H9 (cell line): ENCODE results near the gene ZNF423. TPM values are rescaled to one million over a fixed set of nuclear protein-coding genes. Genes with fewer than 3 reads are reported as not detected.

Source experiments
- DNase-seq: peaks from one replicate; pipeline ENCODE4 v3.0.0-alpha.2; 2017
- H2AFZ ChIP-seq: one replicate; pipeline ENCODE4 v1.6.1; 2013; ENCODE audit warnings: mild to moderate bottlenecking, low read length, control low read depth, moderate library complexity
- H2AK5ac ChIP-seq: 2 replicates; pipeline ENCODE4 v1.6.1; 2013; ENCODE audit warnings: low read length, control low read depth, mixed read lengths; ENCODE audit not compliant: insufficient read length
- H2BK120ac ChIP-seq: one replicate; pipeline ENCODE4 v1.6.1; 2013; ENCODE audit warnings: low read depth, mild to moderate bottlenecking, low read length, control low read depth, inconsistent platforms; ENCODE audit not compliant: poor library complexity, severe bottlenecking
- H2BK12ac ChIP-seq: 2 replicates; pipeline ENCODE4 v1.6.1; 2013; ENCODE audit warnings: low read length, control low read depth, mixed read lengths, low read depth; ENCODE audit not compliant: insufficient read length
- H2BK15ac ChIP-seq: 2 replicates; pipeline ENCODE4 v1.6.1; 2013; ENCODE audit warnings: low read depth, low read length, control low read depth
- H2BK20ac ChIP-seq: one replicate; pipeline ENCODE4 v1.6.1; 2013; ENCODE audit warnings: low read depth, mild to moderate bottlenecking, low read length, control low read depth, inconsistent platforms; ENCODE audit not compliant: poor library complexity, severe bottlenecking
- H2BK5ac ChIP-seq: 2 replicates; pipeline ENCODE4 v1.6.1; 2013; ENCODE audit warnings: low read length, control low read depth, mixed read lengths; ENCODE audit not compliant: insufficient read length
- H3K14ac ChIP-seq: 2 replicates; pipeline ENCODE4 v1.6.1; 2013; ENCODE audit warnings: low read length, control low read depth; ENCODE audit not compliant: insufficient read depth
- H3K18ac ChIP-seq: 2 replicates; pipeline ENCODE4 v1.6.1; 2013; ENCODE audit warnings: low read depth, mild to moderate bottlenecking, mixed read lengths, low read length, control low read depth; ENCODE audit not compliant: insufficient read length
- H3K23ac ChIP-seq: 2 replicates; pipeline ENCODE4 v1.6.1; 2013; ENCODE audit warnings: low read length, control low read depth, mixed read lengths, low read depth; ENCODE audit not compliant: insufficient read length
- H3K23me2 ChIP-seq: 2 replicates; pipeline ENCODE4 v1.6.1; 2013; ENCODE audit warnings: low read depth, mild to moderate bottlenecking, mixed read lengths, low read length, control low read depth; ENCODE audit not compliant: insufficient read length, poor library complexity, severe bottlenecking
- H3K27ac ChIP-seq: 2 replicates; pipeline ENCODE4 v1.5.1; 2013; ENCODE audit warnings: low read length, control low read depth, mixed read lengths, low read depth; ENCODE audit not compliant: insufficient read length
- H3K27me3 ChIP-seq: 2 replicates; pipeline ENCODE4 v1.6.1; 2013; ENCODE audit warnings: low read length, control low read depth, inconsistent platforms; ENCODE audit not compliant: insufficient read depth
- H3K4ac ChIP-seq: 2 replicates; pipeline ENCODE4 v1.6.1; 2013; ENCODE audit warnings: low read depth, mild to moderate bottlenecking, control low read depth, inconsistent platforms, low read length, moderate library complexity
- H3K4me1 ChIP-seq: 2 replicates; pipeline ENCODE4 v1.6.1; 2013; ENCODE audit warnings: low read length, control low read depth, inconsistent platforms; ENCODE audit not compliant: insufficient read depth
- H3K4me2 ChIP-seq: 2 replicates; pipeline ENCODE4 v1.6.1; 2013; ENCODE audit warnings: low read length, control low read depth, mixed read lengths; ENCODE audit not compliant: insufficient read length, insufficient read depth
- H3K56ac ChIP-seq: 2 replicates; pipeline ENCODE4 v1.6.1; 2013; ENCODE audit warnings: low read depth, mild to moderate bottlenecking, mixed read lengths, low read length, control low read depth; ENCODE audit not compliant: insufficient read length
- H3K79me1 ChIP-seq: 2 replicates; pipeline ENCODE4 v1.6.1; 2013; ENCODE audit warnings: low read depth, mild to moderate bottlenecking, moderate library complexity, low read length, control low read depth, inconsistent platforms; ENCODE audit not compliant: insufficient read depth, poor library complexity, severe bottlenecking
- H3K79me2 ChIP-seq: 2 replicates; pipeline ENCODE4 v1.6.1; 2013; ENCODE audit warnings: low read length, control low read depth, inconsistent platforms; ENCODE audit not compliant: insufficient read depth
- H3K9ac ChIP-seq: 2 replicates; pipeline ENCODE4 v1.6.1; 2013; ENCODE audit warnings: low read length, control low read depth, mixed read lengths; ENCODE audit not compliant: insufficient read length; ENCODE audit errors: extremely low read depth
- H3K9me3 ChIP-seq: one replicate; pipeline ENCODE4 v1.6.1; 2013; ENCODE audit warnings: low read depth, low read length, inconsistent platforms; ENCODE audit not compliant: control insufficient read depth
- H3T11ph ChIP-seq: one replicate; pipeline ENCODE4 v1.6.1; 2013; ENCODE audit warnings: mild to moderate bottlenecking, low read length, control low read depth, inconsistent platforms
- H4K20me1 ChIP-seq: one replicate; pipeline ENCODE4 v1.6.1; 2013; ENCODE audit not compliant: control insufficient read depth, insufficient read length, insufficient read depth
- H4K5ac ChIP-seq: 2 replicates; pipeline ENCODE4 v1.6.1; 2013; ENCODE audit warnings: low read depth, mild to moderate bottlenecking, mixed read lengths, low read length, control low read depth; ENCODE audit not compliant: insufficient read length
- H4K8ac ChIP-seq: replicated peaks from 2 replicates; pipeline ENCODE4 v1.6.1; 2013; ENCODE audit warnings: low read length, control low read depth, mixed read lengths, low read depth; ENCODE audit not compliant: insufficient read length
- H4K91ac ChIP-seq: 2 replicates; pipeline ENCODE4 v1.6.1; 2013; ENCODE audit warnings: low read depth, mild to moderate bottlenecking, moderate library complexity, mixed read lengths, low read length, control low read depth; ENCODE audit not compliant: insufficient read length
- H3K27ac Mint-ChIP-seq, 3 experiments: 2 replicates in 2 of 3; 3 replicates in 1 of 3; pipeline ENCODE4 v1.8.0; 2020 to 2021; ENCODE audit warnings: mixed read lengths in 3 of 3, mild to moderate bottlenecking in 1 of 3, moderate library complexity in 1 of 3
- H3K27me3 Mint-ChIP-seq: 2 replicates; pipeline ENCODE4 v1.8.0; 2021; ENCODE audit warnings: low read depth, mild to moderate bottlenecking, moderate library complexity, mixed read lengths
- H3K36me3 Mint-ChIP-seq, 3 experiments: 2 replicates in 2 of 3; 3 replicates in 1 of 3; pipeline ENCODE4 v1.8.0; 2020 to 2021; ENCODE audit warnings: low read depth in 3 of 3, mixed read lengths in 3 of 3; ENCODE audit not compliant: insufficient read depth in 1 of 3
- H3K4me1 Mint-ChIP-seq, 2 experiments: 2 replicates each; pipeline ENCODE4 v1.8.0; 2020; ENCODE audit warnings: mixed read lengths in 2 of 2
- H3K4me3 Mint-ChIP-seq, 2 experiments: 2 replicates in 1 of 2; 3 replicates in 1 of 2; pipeline ENCODE4 v1.8.0; 2020 to 2021; ENCODE audit warnings: mild to moderate bottlenecking in 2 of 2, mixed read lengths in 2 of 2, moderate library complexity in 1 of 2
- H3K9me3 Mint-ChIP-seq, 2 experiments: 2 replicates in 1 of 2; 3 replicates in 1 of 2; pipeline ENCODE4 v1.8.0; 2020; ENCODE audit warnings: mild to moderate bottlenecking in 2 of 2, mixed read lengths in 2 of 2, moderate library complexity in 1 of 2
- WGBS: extraction: QIAGEN DNeasy Blood & Tissue Kit; methylation state at CpG from one replicate; pipeline ENCODE4 v1.1.7; 2013; ENCODE audit warnings: missing lambda C conversion rate, low lambda C conversion rate, mixed read lengths; ENCODE audit not compliant: insufficient read length; ENCODE audit errors: extremely low coverage; 5-methylcytosine and 5-hydroxymethylcytosine counted together
- total RNA-seq: library from RNA; stranded (reverse); gene quantifications from 2 replicates; pipeline ENCODE4 v1.2.1, GENCODE V29; 2021
- TF ChIP-seq, protein P1 (sequence below): fragments of 200-600 bp; sonication (generic); conservative IDR thresholded peaks from 3 replicates; pipeline ENCODE4 v1.8.0; 2021; ENCODE audit warnings: antibody characterized with exemption, mild to moderate bottlenecking

The ZNF423 gene
- total RNA-seq, 1 experiment from 2014 or later = 51.5 TPM

DNA sequence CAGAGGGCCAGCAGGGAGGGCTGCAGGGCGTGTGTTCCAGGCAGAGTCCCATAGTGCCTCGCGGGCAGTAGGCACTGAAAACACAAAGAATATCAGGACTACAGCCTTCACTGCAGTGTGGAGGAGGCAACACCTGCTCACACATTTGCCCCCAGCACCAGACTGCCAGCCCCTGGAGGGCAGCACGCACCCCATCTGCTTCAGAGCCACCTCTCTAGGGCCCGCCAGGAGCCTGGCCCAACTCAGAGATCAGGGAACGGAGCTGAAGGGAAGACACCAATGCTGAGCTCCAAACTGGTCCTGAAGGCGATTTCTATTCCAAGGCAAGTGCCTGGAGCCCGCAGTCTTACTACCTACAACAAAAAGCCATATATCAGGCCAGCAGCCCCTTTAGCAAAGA is 130.3 kb downstream of the ZNF423 start:
- no peak overlapping the region for H3T11ph ChIP-seq
- no peak overlapping the region for H2BK12ac ChIP-seq
- no peak overlapping the region for H3K27ac ChIP-seq
- H3K4ac ChIP-seq = no peak overlapping the region
- Mint-ChIP-seq H3K4me3 (no peak overlapping the region), H3K27me3 (no peaks in the 10 kb centered on the region), H3K4me1 (peaks cover 8 to 11% of the 10 kb centered on the region in 2 experiments; a peak in 3 of 4 replicates), H3K36me3 (peaks cover 17 to 48% (median 25%) of the 10 kb centered on the region in 3 experiments), H3K27ac (peak overlapping the region in 2 of 3 experiments; percentile 10; a peak in 2 of 7 replicates), H3K9me3 (peaks cover 9 to 10% of the 10 kb centered on the region in 2 experiments)
- H3K4me2 ChIP-seq = no peak overlapping the region
- no peaks in the 10 kb centered on the region; the same call in 1 of the 2 replicates for H3K79me2 ChIP-seq
- no peak overlapping the region for H4K5ac ChIP-seq
- H2AK5ac ChIP-seq = no peak overlapping the region
- no peaks in the 10 kb centered on the region for H3K27me3 ChIP-seq
- no peak overlapping the region for H3K14ac ChIP-seq
- H4K8ac ChIP-seq = no peak overlapping the region
- peaks cover 3% of the 10 kb centered on the region; the same call in 1 of the 2 replicates for H3K4me1 ChIP-seq
- WGBS = no CpG with 5 or more reads among the region's 8 CpGs
- no peak overlapping the region for H2BK20ac ChIP-seq
- H3K9me3 ChIP-seq = peaks cover 7% of the 10 kb centered on the region
- H3K79me1 ChIP-seq = no peaks in the 10 kb centered on the region
- no peak overlapping the region for H3K23ac ChIP-seq
- H2BK5ac ChIP-seq = no peak overlapping the region
- H3K56ac ChIP-seq = no peak overlapping the region
- H3K23me2 ChIP-seq = no peaks in the 10 kb centered on the region
- H4K20me1 ChIP-seq = no peaks in the 10 kb centered on the region
- no peak overlapping the region for H3K9ac ChIP-seq
- H2AFZ ChIP-seq = no peak overlapping the region
- TF ChIP-seq, protein P1, sequence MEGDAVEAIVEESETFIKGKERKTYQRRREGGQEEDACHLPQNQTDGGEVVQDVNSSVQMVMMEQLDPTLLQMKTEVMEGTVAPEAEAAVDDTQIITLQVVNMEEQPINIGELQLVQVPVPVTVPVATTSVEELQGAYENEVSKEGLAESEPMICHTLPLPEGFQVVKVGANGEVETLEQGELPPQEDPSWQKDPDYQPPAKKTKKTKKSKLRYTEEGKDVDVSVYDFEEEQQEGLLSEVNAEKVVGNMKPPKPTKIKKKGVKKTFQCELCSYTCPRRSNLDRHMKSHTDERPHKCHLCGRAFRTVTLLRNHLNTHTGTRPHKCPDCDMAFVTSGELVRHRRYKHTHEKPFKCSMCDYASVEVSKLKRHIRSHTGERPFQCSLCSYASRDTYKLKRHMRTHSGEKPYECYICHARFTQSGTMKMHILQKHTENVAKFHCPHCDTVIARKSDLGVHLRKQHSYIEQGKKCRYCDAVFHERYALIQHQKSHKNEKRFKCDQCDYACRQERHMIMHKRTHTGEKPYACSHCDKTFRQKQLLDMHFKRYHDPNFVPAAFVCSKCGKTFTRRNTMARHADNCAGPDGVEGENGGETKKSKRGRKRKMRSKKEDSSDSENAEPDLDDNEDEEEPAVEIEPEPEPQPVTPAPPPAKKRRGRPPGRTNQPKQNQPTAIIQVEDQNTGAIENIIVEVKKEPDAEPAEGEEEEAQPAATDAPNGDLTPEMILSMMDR = no peak
- no peak overlapping the region for H3K18ac ChIP-seq
- no peak overlapping the region for H4K91ac ChIP-seq
- no peak for DNase-seq
- no peak overlapping the region for H2BK15ac ChIP-seq
- no peak overlapping the region for H2BK120ac ChIP-seq
